Sigmoid colon (tissue), 4 donors: Measurements from ENCODE around the gene HOXB6.

ENCODE experiments used
- EP300 ChIP-seq, 4 donors: sonication (generic); formaldehyde crosslinking; IDR thresholded peaks; one replicate each; pipeline ENCODE4 v1.6.1; 2017; ENCODE audit warnings: antibody characterized with exemption in 4 of 4
- TF ChIP-seq, protein P1 (sequence below), 4 experiments: fragments of 450-650 bp in 3 of 4; fragments of 200-600 bp in 1 of 4; IDR thresholded peaks; one replicate each; pipeline ENCODE4 v1.5.1; 2016 to 2019; ENCODE audit warnings: antibody characterized with exemption in 4 of 4, mild to moderate bottlenecking in 3 of 4, moderate library complexity in 2 of 4

DNA sequence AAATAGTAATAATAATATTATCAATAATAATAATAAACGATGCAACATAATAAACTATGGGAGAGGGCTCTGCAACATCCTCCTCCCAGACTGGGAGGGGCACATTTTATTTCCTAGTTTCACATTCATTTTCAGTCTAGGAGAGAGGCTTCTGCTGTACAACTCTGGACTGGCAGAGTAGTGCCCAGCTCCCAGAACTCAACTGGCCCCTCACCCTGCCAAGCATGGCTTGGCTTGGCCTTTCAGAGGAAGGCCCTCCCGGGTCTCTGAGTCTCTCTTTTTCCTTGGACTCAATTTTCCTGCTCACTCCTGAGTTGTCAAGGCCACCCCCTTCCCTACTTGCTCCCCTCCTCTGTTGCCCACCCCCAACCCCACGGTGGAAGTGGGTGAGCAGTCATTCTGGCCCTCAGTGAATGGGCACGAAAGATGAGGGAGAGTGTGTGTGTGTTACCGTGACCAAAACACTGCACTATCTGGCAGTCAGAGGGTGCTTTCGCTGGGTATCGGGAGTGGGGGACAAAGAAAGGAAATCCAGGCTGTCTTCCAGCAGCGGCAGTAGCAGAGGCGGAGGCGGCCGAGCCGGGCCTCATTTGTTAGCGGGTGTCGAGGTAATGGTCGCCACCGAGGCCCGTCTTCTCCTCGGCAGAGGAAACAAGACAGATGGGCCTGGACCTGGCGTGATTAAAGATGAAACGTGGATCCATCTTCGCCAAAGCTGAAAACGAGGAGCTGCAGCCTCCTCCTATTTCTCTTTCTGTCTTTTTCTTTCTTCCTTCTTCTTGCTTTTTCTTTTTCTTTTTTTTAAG, 28.9 kb downstream of the HOXB6 start:
- TF ChIP-seq, protein P1, sequence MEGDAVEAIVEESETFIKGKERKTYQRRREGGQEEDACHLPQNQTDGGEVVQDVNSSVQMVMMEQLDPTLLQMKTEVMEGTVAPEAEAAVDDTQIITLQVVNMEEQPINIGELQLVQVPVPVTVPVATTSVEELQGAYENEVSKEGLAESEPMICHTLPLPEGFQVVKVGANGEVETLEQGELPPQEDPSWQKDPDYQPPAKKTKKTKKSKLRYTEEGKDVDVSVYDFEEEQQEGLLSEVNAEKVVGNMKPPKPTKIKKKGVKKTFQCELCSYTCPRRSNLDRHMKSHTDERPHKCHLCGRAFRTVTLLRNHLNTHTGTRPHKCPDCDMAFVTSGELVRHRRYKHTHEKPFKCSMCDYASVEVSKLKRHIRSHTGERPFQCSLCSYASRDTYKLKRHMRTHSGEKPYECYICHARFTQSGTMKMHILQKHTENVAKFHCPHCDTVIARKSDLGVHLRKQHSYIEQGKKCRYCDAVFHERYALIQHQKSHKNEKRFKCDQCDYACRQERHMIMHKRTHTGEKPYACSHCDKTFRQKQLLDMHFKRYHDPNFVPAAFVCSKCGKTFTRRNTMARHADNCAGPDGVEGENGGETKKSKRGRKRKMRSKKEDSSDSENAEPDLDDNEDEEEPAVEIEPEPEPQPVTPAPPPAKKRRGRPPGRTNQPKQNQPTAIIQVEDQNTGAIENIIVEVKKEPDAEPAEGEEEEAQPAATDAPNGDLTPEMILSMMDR (IDR thresholded peaks at IDR 0.05): no peak
- TF ChIP-seq EP300 (IDR thresholded peaks at IDR 0.05): no peak
